ENCODE measurements around the gene NFATC1.

Gene NFATC1

DNA sequence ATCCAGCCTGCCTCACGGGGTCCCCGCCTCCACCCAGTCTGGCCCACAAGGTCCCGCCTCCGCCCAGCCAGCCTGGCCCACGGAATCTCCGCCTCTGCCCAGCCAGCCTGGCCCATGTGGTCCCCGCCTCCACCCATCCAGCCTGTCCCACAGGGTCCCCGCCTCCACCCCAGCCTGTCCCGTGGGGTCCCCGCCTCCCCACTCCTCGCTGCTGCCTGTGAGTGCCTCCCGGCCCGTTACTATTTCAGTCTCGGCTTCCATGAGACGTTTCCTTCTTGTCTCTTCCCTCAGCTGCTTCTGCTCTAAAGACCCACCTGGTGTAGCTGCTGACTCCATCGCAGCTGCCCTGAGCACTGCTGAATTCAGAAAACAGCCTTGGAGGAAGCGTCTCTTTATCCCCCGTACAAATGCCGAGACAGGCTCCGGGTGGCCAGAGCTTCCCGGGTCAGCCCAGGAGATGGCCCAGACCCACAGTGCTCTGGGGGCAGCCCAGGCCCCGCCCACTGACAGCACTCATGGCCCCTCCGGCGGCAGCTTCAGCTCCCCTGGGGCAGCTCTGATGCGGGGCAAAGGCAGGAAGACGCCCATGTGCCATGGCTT is 69.8 kb downstream of the NFATC1 start:
- H3K4me3 ChIP-seq (ENCODE audit: low read depth, low read length), result no peak overlapping the region
- DNase-seq (ENCODE audit: low read depth, low spot score), result no peak
- ChIA-PET CTCF (no interaction called here), POLR2A (no interaction called here)
- TF ChIP-seq, protein P1, sequence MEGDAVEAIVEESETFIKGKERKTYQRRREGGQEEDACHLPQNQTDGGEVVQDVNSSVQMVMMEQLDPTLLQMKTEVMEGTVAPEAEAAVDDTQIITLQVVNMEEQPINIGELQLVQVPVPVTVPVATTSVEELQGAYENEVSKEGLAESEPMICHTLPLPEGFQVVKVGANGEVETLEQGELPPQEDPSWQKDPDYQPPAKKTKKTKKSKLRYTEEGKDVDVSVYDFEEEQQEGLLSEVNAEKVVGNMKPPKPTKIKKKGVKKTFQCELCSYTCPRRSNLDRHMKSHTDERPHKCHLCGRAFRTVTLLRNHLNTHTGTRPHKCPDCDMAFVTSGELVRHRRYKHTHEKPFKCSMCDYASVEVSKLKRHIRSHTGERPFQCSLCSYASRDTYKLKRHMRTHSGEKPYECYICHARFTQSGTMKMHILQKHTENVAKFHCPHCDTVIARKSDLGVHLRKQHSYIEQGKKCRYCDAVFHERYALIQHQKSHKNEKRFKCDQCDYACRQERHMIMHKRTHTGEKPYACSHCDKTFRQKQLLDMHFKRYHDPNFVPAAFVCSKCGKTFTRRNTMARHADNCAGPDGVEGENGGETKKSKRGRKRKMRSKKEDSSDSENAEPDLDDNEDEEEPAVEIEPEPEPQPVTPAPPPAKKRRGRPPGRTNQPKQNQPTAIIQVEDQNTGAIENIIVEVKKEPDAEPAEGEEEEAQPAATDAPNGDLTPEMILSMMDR (IDR thresholded peaks at IDR 0.05; ENCODE audit: insufficient read depth, low read length, missing control alignments), result no peak

GRCh38 chr18:79466591-79466990 is 70.9 kb downstream of the NFATC1 start:
- TF ChIP-seq, protein P1 (IDR thresholded peaks at IDR 0.05; ENCODE audit: insufficient read depth, low read length, missing control alignments), result no peak
- CTCF ChIA-PET, result no interaction called here
- H3K4me3 ChIP-seq (ENCODE audit: low read depth, low read length), result no peak overlapping the region
- POLR2A ChIA-PET, result no interaction called here
- DNase-seq (ENCODE audit: low read depth, low spot score), result no peak

DNA sequence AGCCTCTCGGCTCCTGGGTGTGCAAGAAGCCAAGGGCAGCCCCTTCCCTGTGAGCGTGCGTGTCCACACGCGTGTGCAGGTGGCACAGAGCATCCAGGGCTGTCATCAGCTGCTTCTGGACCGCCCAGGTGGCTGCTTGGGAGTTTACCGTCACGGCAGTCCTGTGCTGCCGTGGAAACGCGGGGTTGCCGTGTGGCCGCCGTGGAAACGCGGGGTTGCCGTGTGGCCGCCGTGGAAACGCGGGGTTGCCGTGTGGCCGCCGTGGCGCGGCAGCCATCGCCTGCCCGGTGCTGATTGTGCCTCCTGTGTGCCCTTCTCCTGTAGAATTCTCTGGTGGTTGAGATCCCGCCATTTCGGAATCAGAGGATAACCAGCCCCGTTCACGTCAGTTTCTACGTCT is 71.4 kb downstream of the NFATC1 start:
- DNase-seq (ENCODE audit: low read depth, low spot score), result no peak

GRCh38 chr18:79468119-79468789 is 72.5 kb downstream of the NFATC1 start:
- H3K4me3 ChIP-seq (ENCODE audit: low read depth, low read length), result no peak overlapping the region
- POLR2A ChIA-PET, result interaction anchor here (0.8 kb wide), 1 partner anchor 15 kb away, joined by 3 read pairs; no protein-coding TSS in a partner anchor
- TF ChIP-seq, protein P1 (IDR thresholded peaks at IDR 0.05; ENCODE audit: insufficient read depth, low read length, missing control alignments), result no peak
- no peak for DNase-seq (ENCODE audit: low read depth, low spot score)
- CTCF ChIA-PET, result no interaction called here

More for the DNA sequence above, 71.4 kb downstream of the NFATC1 start:
- TF ChIP-seq, protein P1 (IDR thresholded peaks at IDR 0.05; ENCODE audit: insufficient read depth, low read length, missing control alignments), result no peak
- CTCF ChIA-PET, result no interaction called here
- no peak overlapping the region for H3K4me3 ChIP-seq (ENCODE audit: low read depth, low read length)
- POLR2A ChIA-PET, result no interaction called here

GRCh38 chr18:79469309-79469708 is 73.6 kb downstream of the NFATC1 start:
- H3K4me3 ChIP-seq (ENCODE audit: low read depth, low read length), result no peak overlapping the region
- TF ChIP-seq, protein P1 (IDR thresholded peaks at IDR 0.05; ENCODE audit: insufficient read depth, low read length, missing control alignments), result no peak
- DNase-seq (ENCODE audit: low read depth, low spot score), result no peak
- ChIA-PET CTCF (no interaction called here), POLR2A (no interaction called here)

DNA sequence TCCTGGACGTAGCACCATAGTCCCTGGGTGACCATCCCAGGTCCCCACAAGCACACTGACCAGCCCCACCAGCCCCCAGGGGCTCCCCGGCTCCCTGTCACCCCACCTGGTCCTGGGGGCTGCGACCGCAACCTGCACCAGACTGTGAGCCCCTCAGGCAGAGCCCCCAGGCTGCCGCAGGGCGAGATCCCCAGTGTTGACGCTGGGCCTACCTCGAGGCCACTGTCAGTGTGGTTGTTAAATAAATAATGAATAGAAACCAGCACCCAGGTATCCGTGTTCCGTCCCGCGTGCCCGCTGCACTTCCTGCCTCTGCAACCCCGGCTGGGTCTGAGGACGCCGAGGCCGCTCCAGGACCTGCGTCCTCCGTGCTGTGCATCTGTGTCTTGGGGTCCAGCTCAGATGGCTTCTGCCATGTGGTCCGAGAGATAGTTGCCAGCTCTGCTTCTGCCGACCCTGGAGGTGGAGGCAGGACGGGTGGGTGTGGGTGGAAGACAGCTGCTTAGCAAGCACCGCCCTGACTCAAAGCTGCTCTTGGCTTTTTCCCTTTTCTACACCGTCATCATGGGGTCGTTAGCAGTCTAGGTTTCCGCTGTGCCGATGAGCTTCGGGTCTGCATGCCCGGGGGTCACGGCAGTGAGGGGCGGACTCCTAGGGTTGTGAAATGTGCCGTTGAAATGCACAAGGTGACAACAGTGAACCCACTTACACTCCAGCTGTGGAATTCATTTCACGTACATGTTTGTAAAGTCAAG is 74.2 kb downstream of the NFATC1 start:
- CTCF ChIA-PET, result interaction anchor here (1.2 kb wide), 1 partner anchor 15 kb away, joined by 3 read pairs; no protein-coding TSS in a partner anchor
- no peak for DNase-seq (ENCODE audit: low read depth, low spot score)
- H3K4me3 ChIP-seq (ENCODE audit: low read depth, low read length), result no peak overlapping the region
- TF ChIP-seq, protein P1 (IDR thresholded peaks at IDR 0.05; ENCODE audit: insufficient read depth, low read length, missing control alignments), result no peak
- POLR2A ChIA-PET, result no interaction called here

Data from AG04449 (cell line).